Putamen (tissue), 1 donor: Measurements from ENCODE around the gene C9orf50.

ENCODE experiments used
- DNase-seq: peaks from one replicate; pipeline ENCODE4 v3.0.0-alpha.2; 2016; ENCODE audit warnings: low spot score

The C9orf50 gene

GRCh38 chr9:129591916-129592315 is 29.0 kb downstream of the C9orf50 start:
- no peak for DNase-seq

- DNase-seq = no peak
Observed at GRCh38 chr9:129590466-129590865, 30.4 kb downstream of the C9orf50 start.

GRCh38 chr9:129587487-129588262 is 33.2 kb downstream of the C9orf50 start:
- no peak for DNase-seq

GRCh38 chr9:129586685-129587084 is 34.2 kb downstream of the C9orf50 start:
- DNase-seq = no peak

- no peak for DNase-seq
Observed at GRCh38 chr9:129586245-129586644, 34.7 kb downstream of the C9orf50 start.

- no peak for DNase-seq
Observed at GRCh38 chr9:129585352-129585751, 35.5 kb downstream of the C9orf50 start.

GRCh38 chr9:129584136-129584535 is 36.8 kb downstream of the C9orf50 start:
- peak; percentile 65 for DNase-seq

GRCh38 chr9:129583308-129584038 is 37.4 kb downstream of the C9orf50 start:
- DNase-seq = no peak

- no peak for DNase-seq
Observed at GRCh38 chr9:129582855-129583254, 38.0 kb downstream of the C9orf50 start.

- no peak for DNase-seq
Observed at GRCh38 chr9:129581505-129582189, 39.3 kb downstream of the C9orf50 start.

- DNase-seq = no peak
Observed at GRCh38 chr9:129580211-129580915, 40.5 kb downstream of the C9orf50 start.

- DNase-seq = no peak
Observed at GRCh38 chr9:129579294-129579693, 41.6 kb downstream of the C9orf50 start.

GRCh38 chr9:129576546-129577543 is 44.1 kb downstream of the C9orf50 start:
- no peak for DNase-seq

GRCh38 chr9:129575818-129576217 is 45.1 kb downstream of the C9orf50 start:
- no peak for DNase-seq

GRCh38 chr9:129574911-129575585 is 45.9 kb downstream of the C9orf50 start:
- no peak for DNase-seq

GRCh38 chr9:129573977-129574376 is 46.9 kb downstream of the C9orf50 start:
- no peak for DNase-seq

- no peak for DNase-seq
Observed at GRCh38 chr9:129572517-129572916, 48.4 kb downstream of the C9orf50 start.

GRCh38 chr9:129572052-129572425 is 48.9 kb downstream of the C9orf50 start:
- DNase-seq = no peak

GRCh38 chr9:129571298-129572051 is 49.4 kb downstream of the C9orf50 start:
- DNase-seq = no peak
